Measurements from ENCODE around the gene PPP1R13B.

PPP1R13B gene

DNA sequence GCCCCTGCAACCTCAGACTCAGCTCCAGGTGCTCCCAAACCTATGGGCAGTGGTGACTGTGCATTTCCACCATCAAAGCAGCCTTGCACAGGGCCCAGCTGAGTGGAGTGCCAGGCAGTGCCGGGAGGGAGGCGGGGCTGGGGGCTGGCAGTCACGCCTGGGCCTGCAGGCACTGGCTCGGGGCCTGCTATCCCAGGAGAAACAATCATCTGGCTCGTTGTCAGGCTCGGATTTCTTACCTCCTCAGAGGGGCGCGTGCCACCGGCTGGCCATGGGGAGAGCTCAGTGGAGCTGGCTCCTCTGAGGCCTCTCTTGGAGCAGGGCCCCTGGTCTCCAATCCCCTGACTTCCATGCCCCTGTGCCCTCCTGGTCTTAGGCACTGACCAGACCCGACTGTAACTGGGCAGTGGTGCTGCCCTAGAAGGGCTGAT, 20.2 kb upstream of the PPP1R13B start:
- H3K36me3 ChIP-seq (ENCODE audit: insufficient read depth, low read length) = no peaks in the 10 kb centered on the region
- H3F3A ChIP-seq (ENCODE audit: insufficient read depth, low read length) = no peaks in the 10 kb centered on the region; the same call in 1 of the 2 replicates
- no peaks in the 10 kb centered on the region for H3K27me3 ChIP-seq (ENCODE audit: insufficient read depth, low read length)
- H3K79me2 ChIP-seq (ENCODE audit: insufficient read depth, low read length) = no peaks in the 10 kb centered on the region
- TF ChIP-seq, protein P1, sequence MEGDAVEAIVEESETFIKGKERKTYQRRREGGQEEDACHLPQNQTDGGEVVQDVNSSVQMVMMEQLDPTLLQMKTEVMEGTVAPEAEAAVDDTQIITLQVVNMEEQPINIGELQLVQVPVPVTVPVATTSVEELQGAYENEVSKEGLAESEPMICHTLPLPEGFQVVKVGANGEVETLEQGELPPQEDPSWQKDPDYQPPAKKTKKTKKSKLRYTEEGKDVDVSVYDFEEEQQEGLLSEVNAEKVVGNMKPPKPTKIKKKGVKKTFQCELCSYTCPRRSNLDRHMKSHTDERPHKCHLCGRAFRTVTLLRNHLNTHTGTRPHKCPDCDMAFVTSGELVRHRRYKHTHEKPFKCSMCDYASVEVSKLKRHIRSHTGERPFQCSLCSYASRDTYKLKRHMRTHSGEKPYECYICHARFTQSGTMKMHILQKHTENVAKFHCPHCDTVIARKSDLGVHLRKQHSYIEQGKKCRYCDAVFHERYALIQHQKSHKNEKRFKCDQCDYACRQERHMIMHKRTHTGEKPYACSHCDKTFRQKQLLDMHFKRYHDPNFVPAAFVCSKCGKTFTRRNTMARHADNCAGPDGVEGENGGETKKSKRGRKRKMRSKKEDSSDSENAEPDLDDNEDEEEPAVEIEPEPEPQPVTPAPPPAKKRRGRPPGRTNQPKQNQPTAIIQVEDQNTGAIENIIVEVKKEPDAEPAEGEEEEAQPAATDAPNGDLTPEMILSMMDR (IDR thresholded peaks at IDR 0.05; ENCODE audit: low read length) = no peak
- TF ChIP-seq EZH2 (IDR thresholded peaks at IDR 0.05; ENCODE audit: borderline replicate concordance, low read length) = no peak
- no peaks in the 10 kb centered on the region for H3K9me2 ChIP-seq (ENCODE audit: low read depth, low read length)
- no peak overlapping the region for H2AFZ ChIP-seq (ENCODE audit: low read length)
- H3K9me3 ChIP-seq (ENCODE audit: low read length) = no peaks in the 10 kb centered on the region
- H3K4me2 ChIP-seq (ENCODE audit: low read length) = no peak overlapping the region
- no peaks in the 10 kb centered on the region for H4K20me1 ChIP-seq (ENCODE audit: insufficient read depth, low read length)
- H3K9ac ChIP-seq (ENCODE audit: low read length) = no peak overlapping the region
- no peak overlapping the region for H3K27ac ChIP-seq (ENCODE audit: low read depth, low read length, poor library complexity, severe bottlenecking)
- H3K4me3 ChIP-seq (ENCODE audit: low read depth, low read length, poor library complexity, severe bottlenecking) = no peak overlapping the region
- peaks cover 18% of the 10 kb centered on the region for H3K4me1 ChIP-seq (ENCODE audit: insufficient read depth, low read length, severe bottlenecking)

GRCh38 chr14:103867020-103867419, 19.6 kb upstream of the PPP1R13B start:
- H4K20me1 ChIP-seq (ENCODE audit: insufficient read depth, low read length) = no peaks in the 10 kb centered on the region
- no peak overlapping the region for H3K4me2 ChIP-seq (ENCODE audit: low read length)
- H2AFZ ChIP-seq (ENCODE audit: low read length) = no peak overlapping the region
- no peaks in the 10 kb centered on the region for H3K79me2 ChIP-seq (ENCODE audit: insufficient read depth, low read length)
- 0 out of 2 replicates have a peak, but pooled peaks cover 4% of the 10 kb centered on the region for H3K27me3 ChIP-seq (ENCODE audit: insufficient read depth, low read length)
- no peak overlapping the region for H3K27ac ChIP-seq (ENCODE audit: low read depth, low read length, poor library complexity, severe bottlenecking)
- no peak overlapping the region for H3K4me3 ChIP-seq (ENCODE audit: low read depth, low read length, poor library complexity, severe bottlenecking)
- no peaks in the 10 kb centered on the region; the same call in 1 of the 2 replicates for H3F3A ChIP-seq (ENCODE audit: insufficient read depth, low read length)
- TF ChIP-seq, protein P1 (IDR thresholded peaks at IDR 0.05; ENCODE audit: low read length) = no peak
- TF ChIP-seq EZH2 (IDR thresholded peaks at IDR 0.05; ENCODE audit: borderline replicate concordance, low read length) = no peak
- H3K9me2 ChIP-seq (ENCODE audit: low read depth, low read length) = no peaks in the 10 kb centered on the region
- H3K9ac ChIP-seq (ENCODE audit: low read length) = no peak overlapping the region
- no peaks in the 10 kb centered on the region for H3K9me3 ChIP-seq (ENCODE audit: low read length)
- H3K4me1 ChIP-seq (ENCODE audit: insufficient read depth, low read length, severe bottlenecking) = peaks cover 13% of the 10 kb centered on the region
- no peaks in the 10 kb centered on the region for H3K36me3 ChIP-seq (ENCODE audit: insufficient read depth, low read length)

DNA sequence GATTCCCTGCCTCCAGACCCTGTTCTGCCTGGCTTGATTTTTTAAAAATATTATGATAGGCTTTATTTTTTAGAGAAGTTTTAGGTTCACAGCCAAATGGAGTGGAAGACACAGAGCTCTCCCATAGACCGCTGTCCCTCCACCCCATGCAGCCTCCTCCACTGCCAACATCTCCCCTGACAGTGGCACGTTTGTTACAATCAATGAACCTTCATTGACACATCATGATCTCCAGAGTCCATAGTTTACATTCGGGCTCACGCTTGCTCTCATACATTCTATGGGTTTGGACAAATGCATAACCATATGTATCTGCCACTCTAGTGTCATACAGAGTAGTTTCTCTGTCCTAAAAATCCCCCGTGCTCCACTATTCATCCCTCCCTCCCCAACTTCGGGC, 15.9 kb upstream of the PPP1R13B start:
- 0 out of 2 replicates have a peak, but pooled peaks cover 9% of the 10 kb centered on the region for H3K27me3 ChIP-seq (ENCODE audit: insufficient read depth, low read length)

More for the DNA sequence above, 15.9 kb upstream of the PPP1R13B start:
- Histone ChIP-seq H3K9me3 (ENCODE audit: low read length) (no peaks in the 10 kb centered on the region), H3K79me2 (ENCODE audit: insufficient read depth, low read length) (no peaks in the 10 kb centered on the region), H3K36me3 (ENCODE audit: insufficient read depth, low read length) (no peaks in the 10 kb centered on the region), H2AFZ (ENCODE audit: low read length) (no peak overlapping the region), H3K9me2 (ENCODE audit: low read depth, low read length) (no peaks in the 10 kb centered on the region), H3K4me3 (ENCODE audit: low read depth, low read length, poor library complexity, severe bottlenecking) (no peak overlapping the region), H3K27ac (ENCODE audit: low read depth, low read length, poor library complexity, severe bottlenecking) (no peak overlapping the region), H3K4me1 (ENCODE audit: insufficient read depth, low read length, severe bottlenecking) (no peaks in the 10 kb centered on the region), H3K9ac (ENCODE audit: low read length) (no peak overlapping the region), H3K4me2 (ENCODE audit: low read length) (no peak overlapping the region), H4K20me1 (ENCODE audit: insufficient read depth, low read length) (no peaks in the 10 kb centered on the region), H3F3A (ENCODE audit: insufficient read depth, low read length) (no peaks in the 10 kb centered on the region)
- TF ChIP-seq EZH2 (IDR thresholded peaks at IDR 0.05; ENCODE audit: borderline replicate concordance, low read length) = no peak
- TF ChIP-seq, protein P1 (IDR thresholded peaks at IDR 0.05; ENCODE audit: low read length) = no peak
